GM21447 (cell line): ENCODE data around the gene C3orf20.

Source experiments
- ATAC-seq: cut with Tn5 transposase; IDR thresholded peaks from one replicate; pipeline ENCODE4 v1.9.1; 2021; ENCODE audit not compliant: unreplicated experiment

The C3orf20 gene

GRCh38 chr3:14674841-14675240 lies at the start of gene C3orf20:
TSS of gene C3orf20 (plus strand) at chr3:14675141. CDS start at chr3:14682714, 7,573 bp downstream.
- ATAC-seq = no peak

- no peak for ATAC-seq
These were observed 49.5 kb upstream of the C3orf20 start for GRCh38 chr3:14625443-14625842.

- no peak for ATAC-seq
These were observed 47.1 kb upstream of the C3orf20 start for GRCh38 chr3:14627815-14628214.

- ATAC-seq = no peak
These were observed 46.5 kb upstream of the C3orf20 start for GRCh38 chr3:14628406-14628805.

GRCh38 chr3:14630404-14631100 lies 44.4 kb upstream of the C3orf20 start:
- no peak for ATAC-seq

GRCh38 chr3:14631101-14631497 lies 43.8 kb upstream of the C3orf20 start:
- ATAC-seq = no peak

GRCh38 chr3:14631687-14632441 lies 43.1 kb upstream of the C3orf20 start:
- ATAC-seq = no peak

- ATAC-seq = no peak
These were observed 42.5 kb upstream of the C3orf20 start for GRCh38 chr3:14632442-14632930.

- ATAC-seq = no peak
These were observed 41.5 kb upstream of the C3orf20 start for GRCh38 chr3:14633417-14633816.

- ATAC-seq = no peak
These were observed 41.0 kb upstream of the C3orf20 start for GRCh38 chr3:14633819-14634424.

- ATAC-seq = no peak
These were observed 40.1 kb upstream of the C3orf20 start for GRCh38 chr3:14634763-14635400.

GRCh38 chr3:14636496-14637087 lies 38.3 kb upstream of the C3orf20 start:
- ATAC-seq = no peak

GRCh38 chr3:14640157-14640562 lies 34.8 kb upstream of the C3orf20 start:
- no peak for ATAC-seq

GRCh38 chr3:14640734-14641133 lies 34.2 kb upstream of the C3orf20 start:
- no peak for ATAC-seq

- no peak for ATAC-seq
These were observed 33.6 kb upstream of the C3orf20 start for GRCh38 chr3:14641346-14641745.

GRCh38 chr3:14645453-14645852 lies 29.5 kb upstream of the C3orf20 start:
- ATAC-seq = no peak

GRCh38 chr3:14646131-14646573 lies 28.8 kb upstream of the C3orf20 start:
- no peak for ATAC-seq

- no peak for ATAC-seq
These were observed 28.1 kb upstream of the C3orf20 start for GRCh38 chr3:14646589-14647413.

- ATAC-seq = no peak
These were observed 26.7 kb upstream of the C3orf20 start for GRCh38 chr3:14647976-14648955.
